Measurements from ENCODE around the gene CLMP.

GRCh38 chr11:123185326-123185725 lies 9.7 kb downstream of the CLMP start:
- no peak for TF ChIP-seq CTCF (conservative IDR thresholded peaks at IDR 0.05)
- TF ChIP-seq EZH2 (IDR thresholded peaks at IDR 0.05; ENCODE audit: low read depth), result no peak
